ENCODE data around the gene SGIP1. TPM values are rescaled to one million over a fixed set of nuclear protein-coding genes. Genes with fewer than 3 reads are reported as not detected.

The SGIP1 gene
- total RNA-seq, 1 donor from 2014 or later = 4.2 TPM

GRCh38 chr1:66767626-66768025, 233.7 kb downstream of the SGIP1 start:
- Histone ChIP-seq H3K9me3 (ENCODE audit: low read depth) (no peaks in the 10 kb centered on the region), H3K79me2 (ENCODE audit: low read depth) (no peaks in the 10 kb centered on the region), H3K4me3 (no peak overlapping the region), H3F3A (ENCODE audit: low read depth) (no peaks in the 10 kb centered on the region), H3K4me1 (no peaks in the 10 kb centered on the region), H3K36me3 (no peaks in the 10 kb centered on the region), H3K9ac (no peak overlapping the region), H4K20me1 (ENCODE audit: low read depth) (no peaks in the 10 kb centered on the region), H2AFZ (replicated peaks) (no peak overlapping the region), H3K27ac (no peak overlapping the region), H3K27me3 (no peaks in the 10 kb centered on the region), H3K4me2 (no peak overlapping the region)
- H3K9me3 Mint-ChIP-seq = peaks cover 6% of the 10 kb centered on the region
- H3K4me1 Mint-ChIP-seq = peaks cover 17% of the 10 kb centered on the region
- H3K27me3 Mint-ChIP-seq (ENCODE audit: insufficient read depth, low read depth) = peaks cover 3% of the 10 kb centered on the region
- no peak for DNase-seq (ENCODE audit: low spot score)
- H3K27ac Mint-ChIP-seq = no peak overlapping the region
- TF ChIP-seq CTCF (IDR thresholded peaks at IDR 0.05) (no peak), EZH2phosphoT487 (IDR thresholded peaks at IDR 0.05) (no peak), EZH2 (IDR thresholded peaks at IDR 0.05) (no peak)
- no peak overlapping the region for H3K4me3 Mint-ChIP-seq
- H3K36me3 Mint-ChIP-seq = no peaks in the 10 kb centered on the region

GRCh38 chr1:66768965-66769364, 235.0 kb downstream of the SGIP1 start:
- H3K4me2 ChIP-seq = no peak overlapping the region
- Mint-ChIP-seq H3K27me3 (ENCODE audit: insufficient read depth, low read depth) (peaks cover 3% of the 10 kb centered on the region), H3K27ac (no peak overlapping the region)

GRCh38 chr1:66769512-66770229, 235.7 kb downstream of the SGIP1 start:
- Histone ChIP-seq H3K9ac (no peak overlapping the region), H3K9me3 (ENCODE audit: low read depth) (no peaks in the 10 kb centered on the region), H3K4me3 (no peak overlapping the region), H3K27ac (no peak overlapping the region), H3K4me1 (peaks cover 12% of the 10 kb centered on the region), H2AFZ (replicated peaks) (no peak overlapping the region), H3F3A (ENCODE audit: low read depth) (no peaks in the 10 kb centered on the region), H3K79me2 (ENCODE audit: low read depth) (no peaks in the 10 kb centered on the region), H3K27me3 (no peaks in the 10 kb centered on the region), H3K36me3 (no peaks in the 10 kb centered on the region), H4K20me1 (ENCODE audit: low read depth) (no peaks in the 10 kb centered on the region), H3K4me2 (no peak overlapping the region)
- no peak for TF ChIP-seq CTCF (IDR thresholded peaks at IDR 0.05)
- no peak for TF ChIP-seq EZH2 (IDR thresholded peaks at IDR 0.05)
- TF ChIP-seq EZH2phosphoT487 (IDR thresholded peaks at IDR 0.05) = no peak
- Mint-ChIP-seq H3K27me3 (ENCODE audit: insufficient read depth, low read depth) (peaks cover 3% of the 10 kb centered on the region), H3K9me3 (no peaks in the 10 kb centered on the region), H3K4me1 (peaks cover 33% of the 10 kb centered on the region), H3K4me3 (no peak overlapping the region), H3K27ac (no peak overlapping the region), H3K36me3 (no peaks in the 10 kb centered on the region)
- no peak for DNase-seq (ENCODE audit: low spot score)

More at GRCh38 chr1:66768965-66769364, 235.0 kb downstream of the SGIP1 start:
- Histone ChIP-seq H3K9me3 (ENCODE audit: low read depth) (no peaks in the 10 kb centered on the region), H3K9ac (no peak overlapping the region), H3K36me3 (no peaks in the 10 kb centered on the region), H4K20me1 (ENCODE audit: low read depth) (no peaks in the 10 kb centered on the region), H2AFZ (replicated peaks) (no peak overlapping the region), H3K4me1 (peaks cover 11% of the 10 kb centered on the region), H3K27me3 (no peaks in the 10 kb centered on the region), H3K27ac (no peak overlapping the region), H3K4me3 (no peak overlapping the region), H3F3A (ENCODE audit: low read depth) (no peaks in the 10 kb centered on the region), H3K79me2 (ENCODE audit: low read depth) (no peaks in the 10 kb centered on the region)
- TF ChIP-seq EZH2 (IDR thresholded peaks at IDR 0.05) (no peak), CTCF (IDR thresholded peaks at IDR 0.05) (no peak), EZH2phosphoT487 (IDR thresholded peaks at IDR 0.05) (no peak)
- H3K36me3 Mint-ChIP-seq = no peaks in the 10 kb centered on the region
- H3K4me3 Mint-ChIP-seq = no peak overlapping the region
- no peak for DNase-seq (ENCODE audit: low spot score)
- no peaks in the 10 kb centered on the region for H3K9me3 Mint-ChIP-seq
- H3K4me1 Mint-ChIP-seq = peaks cover 28% of the 10 kb centered on the region

All from neural progenitor cell (in vitro differentiated cells).